ENCODE data around the gene AHSP.
A peak's percentile ranks its signal among the peaks of the same experiment; 100 is the strongest.

AHSP gene

DNA sequence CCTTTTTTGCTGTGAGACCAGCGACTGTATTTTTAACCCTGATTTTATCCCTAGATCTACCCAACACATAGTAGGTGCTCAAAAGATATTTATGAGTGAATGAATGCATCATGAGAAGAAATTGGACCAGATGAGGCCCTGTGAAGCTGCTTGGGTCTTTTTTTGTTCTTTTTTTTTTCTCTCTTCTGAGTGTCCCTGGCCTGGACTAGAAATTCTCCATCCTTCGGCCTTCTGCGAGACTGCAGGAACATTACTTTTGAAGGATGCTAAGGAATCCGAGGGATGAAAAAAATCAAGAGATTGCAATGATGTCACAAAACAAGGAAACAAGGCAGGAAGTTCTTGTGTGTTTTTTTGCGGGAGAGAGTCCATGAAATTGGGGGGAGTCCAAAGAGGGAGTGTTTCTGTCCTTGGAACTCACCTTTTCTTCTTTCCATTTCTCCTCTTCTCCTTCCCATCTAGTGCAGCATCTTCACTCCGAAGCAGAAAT is 18.9 kb upstream of the AHSP start:
- peak overlapping the region; percentile 91 for H3K4me3 ChIP-seq (ENCODE audit: low read depth, low read length)
- no peak for DNase-seq (ENCODE audit: low read depth)
- TF ChIP-seq MYC (IDR thresholded peaks at IDR 0.05; ENCODE audit: low read depth, low read length): no peak
- no peak for TF ChIP-seq POLR2A (IDR thresholded peaks at IDR 0.05; ENCODE audit: extremely low read depth, insufficient read length)
- TF ChIP-seq, protein P1, sequence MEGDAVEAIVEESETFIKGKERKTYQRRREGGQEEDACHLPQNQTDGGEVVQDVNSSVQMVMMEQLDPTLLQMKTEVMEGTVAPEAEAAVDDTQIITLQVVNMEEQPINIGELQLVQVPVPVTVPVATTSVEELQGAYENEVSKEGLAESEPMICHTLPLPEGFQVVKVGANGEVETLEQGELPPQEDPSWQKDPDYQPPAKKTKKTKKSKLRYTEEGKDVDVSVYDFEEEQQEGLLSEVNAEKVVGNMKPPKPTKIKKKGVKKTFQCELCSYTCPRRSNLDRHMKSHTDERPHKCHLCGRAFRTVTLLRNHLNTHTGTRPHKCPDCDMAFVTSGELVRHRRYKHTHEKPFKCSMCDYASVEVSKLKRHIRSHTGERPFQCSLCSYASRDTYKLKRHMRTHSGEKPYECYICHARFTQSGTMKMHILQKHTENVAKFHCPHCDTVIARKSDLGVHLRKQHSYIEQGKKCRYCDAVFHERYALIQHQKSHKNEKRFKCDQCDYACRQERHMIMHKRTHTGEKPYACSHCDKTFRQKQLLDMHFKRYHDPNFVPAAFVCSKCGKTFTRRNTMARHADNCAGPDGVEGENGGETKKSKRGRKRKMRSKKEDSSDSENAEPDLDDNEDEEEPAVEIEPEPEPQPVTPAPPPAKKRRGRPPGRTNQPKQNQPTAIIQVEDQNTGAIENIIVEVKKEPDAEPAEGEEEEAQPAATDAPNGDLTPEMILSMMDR (IDR thresholded peaks at IDR 0.05; ENCODE audit: low read depth, low read length): no peak
- TF ChIP-seq, protein P2, sequence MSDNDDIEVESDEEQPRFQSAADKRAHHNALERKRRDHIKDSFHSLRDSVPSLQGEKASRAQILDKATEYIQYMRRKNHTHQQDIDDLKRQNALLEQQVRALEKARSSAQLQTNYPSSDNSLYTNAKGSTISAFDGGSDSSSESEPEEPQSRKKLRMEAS (IDR thresholded peaks at IDR 0.05; ENCODE audit: low read depth, low read length): no peak

- H3K4me3 ChIP-seq (ENCODE audit: low read depth, low read length): no peak overlapping the region
- TF ChIP-seq POLR2A (IDR thresholded peaks at IDR 0.05; ENCODE audit: extremely low read depth, insufficient read length) (no peak), MYC (IDR thresholded peaks at IDR 0.05; ENCODE audit: low read depth, low read length) (no peak)
- TF ChIP-seq, protein P2 (IDR thresholded peaks at IDR 0.05; ENCODE audit: low read depth, low read length): no peak
- TF ChIP-seq, protein P1 (IDR thresholded peaks at IDR 0.05; ENCODE audit: low read depth, low read length): no peak
- DNase-seq (ENCODE audit: low read depth): no peak
Measured at GRCh38 chr16:31513126-31513525, 14.6 kb upstream of the AHSP start.

DNA sequence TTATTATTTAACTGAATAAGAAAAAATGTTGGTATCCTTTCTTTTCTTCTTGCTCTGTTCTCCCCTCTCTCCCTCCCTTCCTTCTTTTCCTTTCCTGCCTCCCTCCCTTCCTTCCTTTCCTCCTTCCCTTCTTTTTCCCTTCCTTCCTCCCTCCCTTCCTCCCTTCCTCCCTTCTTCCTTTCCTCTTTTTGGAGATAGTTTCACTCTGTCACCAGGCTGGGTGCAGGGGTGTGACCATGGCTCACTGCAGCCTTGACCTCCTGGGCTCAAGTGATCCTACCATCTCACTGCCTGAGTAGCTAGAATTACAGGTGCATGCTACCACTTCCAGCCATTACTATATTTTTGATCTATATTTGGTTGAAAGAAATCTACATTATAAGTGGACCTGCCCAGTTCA is 13.8 kb upstream of the AHSP start:
- TF ChIP-seq, protein P2 (IDR thresholded peaks at IDR 0.05; ENCODE audit: low read depth, low read length): no peak
- TF ChIP-seq POLR2A (IDR thresholded peaks at IDR 0.05; ENCODE audit: extremely low read depth, insufficient read length) (no peak), MYC (IDR thresholded peaks at IDR 0.05; ENCODE audit: low read depth, low read length) (no peak)
- TF ChIP-seq, protein P1 (IDR thresholded peaks at IDR 0.05; ENCODE audit: low read depth, low read length): no peak
- no peak for DNase-seq (ENCODE audit: low read depth)
- H3K4me3 ChIP-seq (ENCODE audit: low read depth, low read length): no peak overlapping the region

DNA sequence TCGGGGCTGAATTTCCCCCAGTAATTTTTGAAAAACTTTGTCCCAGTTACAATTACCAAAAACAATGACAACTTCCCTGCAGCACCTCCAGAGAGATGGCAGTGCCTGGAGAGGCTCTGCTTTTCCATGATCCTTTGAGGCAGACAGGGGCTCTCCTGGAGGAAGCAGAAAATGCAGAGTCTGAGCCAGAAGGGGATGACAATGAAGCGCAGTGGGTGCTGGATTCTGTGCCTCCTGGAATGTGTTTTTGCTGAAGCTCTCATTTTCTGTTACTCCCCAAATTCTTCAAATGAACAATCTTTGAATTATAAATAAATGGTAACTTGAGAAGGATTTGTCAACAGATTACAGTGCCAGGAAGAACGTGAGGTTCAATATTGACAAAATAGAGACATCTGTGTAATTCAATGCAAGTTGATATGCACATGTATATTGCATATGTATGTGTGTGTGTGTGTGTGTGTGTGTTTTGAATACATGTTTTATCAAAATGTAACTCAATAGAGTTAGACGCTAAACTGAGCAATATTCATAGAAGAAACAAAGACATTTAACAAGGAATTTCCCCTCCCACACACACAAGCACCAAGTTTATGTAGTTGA is 9.8 kb upstream of the AHSP start:
- no peak for DNase-seq (ENCODE audit: low read depth)
- TF ChIP-seq POLR2A (IDR thresholded peaks at IDR 0.05; ENCODE audit: extremely low read depth, insufficient read length) (no peak), MYC (IDR thresholded peaks at IDR 0.05; ENCODE audit: low read depth, low read length) (no peak)
- TF ChIP-seq, protein P2 (IDR thresholded peaks at IDR 0.05; ENCODE audit: low read depth, low read length): no peak
- TF ChIP-seq, protein P1 (IDR thresholded peaks at IDR 0.05; ENCODE audit: low read depth, low read length): no peak
- no peak overlapping the region for H3K4me3 ChIP-seq (ENCODE audit: low read depth, low read length)

- DNase-seq (ENCODE audit: low read depth): no peak
- no peak overlapping the region for H3K4me3 ChIP-seq (ENCODE audit: low read depth, low read length)
- TF ChIP-seq, protein P1 (IDR thresholded peaks at IDR 0.05; ENCODE audit: low read depth, low read length): no peak
- TF ChIP-seq, protein P2 (IDR thresholded peaks at IDR 0.05; ENCODE audit: low read depth, low read length): no peak
- TF ChIP-seq POLR2A (IDR thresholded peaks at IDR 0.05; ENCODE audit: extremely low read depth, insufficient read length) (no peak), MYC (IDR thresholded peaks at IDR 0.05; ENCODE audit: low read depth, low read length) (no peak)
Measured at GRCh38 chr16:31519759-31520431, 7.8 kb upstream of the AHSP start.
